ENCODE results near the gene ZNF292.
"Not testable (repeated sequence)": the region's sequence is repeated elsewhere in the genome, so short reads cannot be mapped to it uniquely, and the experiment has no call there.

ZNF292 gene

DNA sequence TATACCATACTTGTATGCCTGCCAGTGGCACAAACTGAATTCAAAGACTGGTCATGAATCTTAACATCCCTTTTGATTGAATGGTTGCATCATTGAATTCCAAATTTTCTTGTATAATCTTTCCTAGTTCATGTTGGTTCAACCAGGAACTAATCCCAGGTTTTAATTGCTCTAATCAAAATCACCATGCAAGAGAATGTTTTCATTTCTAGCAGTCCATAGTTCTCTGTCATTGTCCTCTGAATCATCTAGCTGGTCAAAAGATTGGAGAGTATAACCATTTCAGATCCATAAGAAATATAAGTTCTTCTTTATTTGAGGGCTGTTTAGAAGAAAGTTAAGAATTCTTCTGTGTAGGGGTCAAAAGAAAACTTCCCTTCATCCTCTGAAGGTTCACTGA lies 57.2 kb downstream of the ZNF292 start:
- no peak for DNase-seq (ENCODE audit: low read depth in 2 of 2)

DNA sequence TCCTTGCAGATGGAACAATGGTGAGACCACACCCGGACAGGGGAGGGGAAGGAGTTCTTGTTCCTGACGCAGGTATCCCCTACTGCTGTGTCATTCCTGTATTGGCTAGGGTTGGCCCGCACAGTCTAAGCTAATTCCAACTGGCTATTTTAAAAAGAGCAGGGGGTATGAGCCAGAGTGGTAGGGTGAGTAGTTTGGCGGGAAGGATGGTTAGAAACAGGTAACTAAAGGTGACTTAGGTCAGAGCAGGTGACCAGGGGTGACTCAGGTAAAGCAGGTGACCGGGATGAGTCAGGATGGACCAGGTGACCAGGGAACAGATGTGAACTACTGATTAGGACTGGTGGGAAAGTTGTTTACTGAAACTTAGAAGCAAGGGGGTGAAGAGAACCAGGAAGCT lies 58.0 kb downstream of the ZNF292 start:
- no peak for DNase-seq (ENCODE audit: low read depth in 2 of 2)

DNA sequence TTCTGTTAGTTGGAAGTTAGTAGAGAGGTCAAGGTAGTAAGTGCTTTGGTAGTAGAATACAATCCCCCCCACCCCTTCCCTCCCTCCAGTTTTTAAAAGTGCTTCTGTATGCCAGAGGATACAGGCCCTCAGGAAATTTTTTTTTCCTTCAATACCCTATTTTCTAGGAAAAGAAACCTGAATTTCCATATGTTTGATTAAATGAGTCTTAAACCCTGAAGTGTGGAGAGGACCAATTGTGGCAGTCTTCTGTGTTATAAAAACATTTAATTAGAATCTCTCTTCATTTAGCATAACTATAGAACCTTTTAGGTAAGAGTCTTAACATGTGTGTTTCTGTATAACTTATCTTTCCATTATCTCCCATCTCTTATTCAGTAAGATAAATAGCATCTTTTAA lies 59.5 kb downstream of the ZNF292 start:
- DNase-seq (ENCODE audit: low read depth in 2 of 2): no peak

DNA sequence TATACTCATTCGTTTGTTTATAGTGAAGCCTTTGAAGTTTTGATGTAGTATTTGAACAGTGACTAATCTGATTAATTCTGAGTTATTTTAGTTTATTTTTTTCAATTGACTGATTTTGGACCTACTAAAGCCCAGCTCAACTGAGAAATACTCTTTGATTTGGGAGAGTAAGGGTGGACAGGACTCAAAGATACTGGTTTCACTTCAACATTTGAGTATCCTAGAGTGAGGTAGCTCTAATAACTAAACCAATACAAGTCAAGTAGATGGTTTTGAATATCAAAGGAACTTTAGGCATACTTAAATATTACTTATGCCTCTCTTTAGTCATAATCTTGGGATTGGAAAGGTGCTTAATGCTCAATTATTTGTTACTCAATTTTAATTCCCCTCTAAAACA lies 65.6 kb downstream of the ZNF292 start:
- DNase-seq (ENCODE audit: low read depth in 2 of 2): no peak

DNA sequence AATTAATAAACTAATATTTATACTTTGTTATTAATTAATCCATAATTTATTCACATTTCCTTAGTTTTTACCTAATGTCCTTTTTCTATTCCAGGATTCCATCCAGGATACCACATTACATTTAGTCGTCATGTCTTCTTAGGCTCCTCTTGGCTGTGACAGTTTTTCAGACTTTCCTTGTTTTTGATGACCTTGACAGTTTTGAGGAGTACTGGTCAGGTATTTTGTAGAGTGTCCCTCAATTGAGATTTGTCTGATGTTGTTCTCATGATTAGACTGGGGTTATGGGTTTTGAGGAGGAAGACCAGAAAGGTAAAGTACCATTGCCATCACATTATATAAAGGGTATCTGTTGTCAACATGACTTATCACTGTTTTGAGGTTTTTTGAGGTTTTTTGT lies 67.3 kb downstream of the ZNF292 start:
- DNase-seq (ENCODE audit: low read depth in 2 of 2): no peak

DNA sequence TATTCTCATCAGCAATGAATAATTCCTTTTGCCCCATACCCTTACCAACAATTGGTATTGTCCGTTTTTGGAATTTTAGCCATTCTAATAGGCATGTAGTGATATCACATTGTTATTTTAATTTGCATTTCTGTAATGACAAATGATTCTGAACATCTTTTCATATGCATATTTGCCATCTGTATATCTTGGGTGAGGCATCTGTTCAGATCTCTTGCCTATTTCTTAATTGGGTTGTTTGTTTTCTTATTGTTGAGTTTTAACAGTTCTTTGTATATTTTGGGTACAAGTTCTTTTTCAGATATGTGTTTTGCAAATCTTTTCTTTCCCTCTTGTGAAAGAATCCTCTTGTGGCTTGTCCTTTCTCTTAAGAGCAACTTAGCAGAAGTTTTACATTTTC lies 69.6 kb downstream of the ZNF292 start:
- no peak for DNase-seq (ENCODE audit: low read depth in 2 of 2)

DNA sequence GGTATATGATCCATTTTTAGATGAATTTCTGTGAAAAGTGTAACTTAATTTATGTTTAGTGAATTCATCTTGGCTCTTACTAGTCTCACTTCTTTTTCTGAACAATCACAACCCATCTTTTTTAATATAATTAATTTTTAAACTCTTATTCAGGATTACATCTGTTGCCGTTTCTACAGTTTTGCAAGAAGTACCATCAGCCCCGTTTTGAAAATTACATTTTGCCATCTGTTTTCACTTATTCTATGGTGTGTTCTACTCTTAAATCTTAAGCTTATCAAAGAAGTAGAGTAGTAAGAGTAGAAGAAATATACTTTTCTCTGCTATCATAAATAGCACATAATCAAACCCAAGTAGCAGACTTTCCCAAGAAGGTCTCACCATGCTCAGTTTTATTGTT lies 70.1 kb downstream of the ZNF292 start:
- DNase-seq (ENCODE audit: low read depth in 2 of 2): no peak

DNA sequence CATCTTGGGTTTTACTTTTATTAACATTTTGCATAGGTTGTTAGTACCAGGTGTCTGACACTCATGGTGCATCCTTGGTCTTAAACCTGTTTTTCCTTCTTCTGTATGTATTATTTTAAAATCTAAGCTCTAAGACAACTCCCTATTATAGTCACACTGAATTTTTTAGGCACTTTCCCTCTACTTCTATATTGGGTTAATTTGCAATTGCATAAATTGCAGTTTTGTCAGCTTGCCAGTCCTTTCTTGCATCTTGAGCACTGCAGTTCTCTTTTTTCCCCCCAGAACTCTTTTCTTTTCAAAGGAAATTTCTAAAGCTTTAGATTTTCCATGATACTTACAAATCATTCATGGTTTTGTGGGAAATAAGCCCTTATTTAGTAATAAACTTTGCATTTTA lies 70.6 kb downstream of the ZNF292 start:
- no peak for DNase-seq (ENCODE audit: low read depth in 2 of 2)

DNA sequence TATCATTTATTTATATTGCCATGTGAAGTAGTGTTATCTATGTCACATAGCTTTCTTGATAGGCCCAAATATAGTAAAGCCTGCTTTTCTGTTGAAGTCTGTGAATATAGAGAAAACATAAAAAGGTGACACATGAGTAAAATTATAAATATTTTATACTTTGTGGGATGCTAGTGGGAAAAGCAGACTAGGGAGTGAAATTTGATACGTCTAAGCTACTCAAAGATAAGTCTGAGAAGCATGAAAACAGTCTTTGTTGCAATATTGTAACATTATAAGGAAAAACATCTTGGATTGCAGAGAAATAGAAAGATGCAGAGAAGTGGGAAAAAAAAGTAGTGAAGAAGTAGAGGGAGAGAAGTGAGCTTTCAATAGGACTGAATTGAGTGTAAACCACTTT lies 75.4 kb downstream of the ZNF292 start:
- no peak for DNase-seq (ENCODE audit: low read depth in 2 of 2)

DNA sequence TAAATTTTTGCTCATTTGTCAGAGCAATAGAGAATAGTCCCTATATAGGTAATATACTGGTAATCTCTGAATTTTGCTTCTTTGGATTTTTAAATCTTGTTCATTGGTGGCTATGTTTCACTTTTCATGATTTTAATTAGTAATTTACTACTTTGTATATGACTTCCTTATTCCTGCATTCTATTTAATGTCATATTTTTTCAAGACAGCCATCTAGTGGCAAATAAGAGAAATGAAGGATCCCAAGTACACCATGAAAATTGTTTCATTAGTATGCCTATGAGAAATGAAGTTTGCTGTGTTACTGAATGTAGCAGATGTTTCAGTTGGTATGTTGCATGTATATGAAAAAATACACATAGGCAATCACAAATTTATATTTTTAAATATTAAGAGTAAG lies 82.4 kb downstream of the ZNF292 start:
- no peak for DNase-seq (ENCODE audit: low read depth in 2 of 2)

DNA sequence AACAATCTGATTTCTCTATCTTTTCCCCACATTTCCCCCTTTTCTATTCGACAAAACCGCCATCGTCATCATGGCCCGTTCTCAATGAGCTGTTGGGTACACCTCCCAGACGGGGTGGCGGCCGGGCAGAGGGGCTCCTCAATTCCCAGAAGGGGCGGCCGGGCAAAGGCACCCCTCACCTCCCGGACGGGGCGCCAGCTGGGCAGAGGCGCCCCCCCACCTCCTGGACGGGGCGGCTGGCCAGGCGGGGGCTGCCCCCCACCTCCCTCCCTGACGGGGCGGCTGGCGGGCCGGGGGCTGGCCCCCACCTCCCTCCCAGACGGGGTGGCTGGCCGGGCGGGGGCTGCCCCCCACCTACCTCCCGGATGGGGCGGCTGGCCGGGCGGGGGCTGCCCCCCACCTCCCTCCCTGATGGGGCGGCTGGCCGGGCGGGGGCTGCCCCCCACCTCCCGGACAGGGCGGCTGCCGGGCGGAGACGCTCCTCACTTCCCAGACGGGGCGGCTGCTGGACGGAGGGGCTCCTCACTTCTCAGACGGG lies 83.8 kb downstream of the ZNF292 start:
- not testable (repeated sequence) for DNase-seq (ENCODE audit: low read depth in 2 of 2)

DNA sequence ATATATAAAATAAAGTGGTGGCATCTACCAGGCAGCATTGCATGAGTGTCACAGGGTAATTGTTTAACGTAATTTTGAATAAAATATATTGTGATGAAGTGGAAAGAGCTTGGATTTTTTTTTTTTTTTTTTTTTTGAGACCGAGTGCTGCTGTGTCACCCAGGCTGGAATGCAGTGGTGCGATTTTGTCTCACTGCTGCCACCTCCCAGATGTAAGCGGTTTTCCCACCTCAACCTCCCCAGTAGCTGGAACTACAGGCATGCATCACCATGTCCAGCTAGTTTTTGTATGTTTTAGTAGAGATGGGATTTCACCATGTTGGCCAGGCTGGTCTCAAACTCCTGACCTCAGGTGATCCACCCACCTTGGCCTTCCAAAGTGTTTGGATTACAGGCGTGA lies 85.9 kb downstream of the ZNF292 start:
- no peak for DNase-seq (ENCODE audit: low read depth in 2 of 2)

DNA sequence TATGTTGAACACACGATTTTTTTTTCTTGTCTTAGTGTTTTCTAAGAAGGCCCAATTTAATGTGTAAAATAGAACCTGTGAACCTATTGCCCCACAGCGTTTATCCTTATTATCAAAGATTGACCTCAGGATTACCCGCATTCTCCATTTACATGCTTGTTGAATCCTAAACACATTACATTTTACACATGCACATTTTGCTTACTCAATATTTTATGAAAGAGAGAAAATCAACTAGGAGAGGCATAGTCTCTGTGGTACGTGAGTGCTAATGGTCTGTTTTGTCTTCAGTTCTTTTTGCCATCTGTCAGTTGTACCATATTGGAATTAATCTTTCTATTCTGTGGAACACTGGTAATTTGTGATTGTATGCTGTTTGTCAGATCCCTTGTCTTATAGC lies 86.9 kb downstream of the ZNF292 start:
- DNase-seq (ENCODE audit: low read depth in 2 of 2): no peak

DNA sequence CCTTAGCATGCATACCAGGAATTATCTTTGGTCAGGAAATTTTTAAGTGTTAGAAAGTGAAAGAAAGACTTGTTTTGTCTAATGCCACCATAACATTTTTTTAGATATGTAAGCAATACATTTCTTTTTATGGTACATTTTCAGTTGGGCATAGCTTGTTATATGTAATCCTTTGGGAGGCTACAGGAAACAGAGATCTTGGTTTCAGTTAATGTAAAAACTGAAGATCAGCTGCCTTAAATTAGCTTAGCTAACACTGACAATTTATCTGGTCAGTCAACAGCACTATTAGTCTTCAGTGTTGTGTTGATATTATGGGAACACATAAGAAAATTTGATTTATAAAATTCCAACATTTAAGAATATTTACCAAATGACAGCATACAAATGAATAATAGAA lies 88.4 kb downstream of the ZNF292 start:
- no peak for DNase-seq (ENCODE audit: low read depth in 2 of 2)

DNA sequence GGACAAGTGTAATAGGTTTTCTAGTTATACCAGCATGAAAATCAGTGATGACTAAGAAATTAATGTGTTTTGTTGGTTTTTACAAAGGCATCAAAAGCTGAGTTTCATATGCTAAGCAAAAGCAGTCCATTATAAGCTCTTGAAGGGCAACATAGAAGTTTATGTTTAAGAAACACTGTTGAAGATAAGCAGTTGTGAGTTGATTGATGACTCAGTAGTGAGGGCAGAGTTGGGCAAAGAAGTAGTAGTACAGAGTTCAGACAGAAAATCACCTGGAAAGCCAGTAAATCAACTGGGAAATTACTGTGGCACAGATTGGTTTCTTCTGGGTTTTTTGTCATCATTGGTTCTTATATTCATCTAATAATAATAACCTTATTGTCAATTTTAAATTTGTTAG lies 89.0 kb downstream of the ZNF292 start:
- no peak for DNase-seq (ENCODE audit: low read depth in 2 of 2)

DNA sequence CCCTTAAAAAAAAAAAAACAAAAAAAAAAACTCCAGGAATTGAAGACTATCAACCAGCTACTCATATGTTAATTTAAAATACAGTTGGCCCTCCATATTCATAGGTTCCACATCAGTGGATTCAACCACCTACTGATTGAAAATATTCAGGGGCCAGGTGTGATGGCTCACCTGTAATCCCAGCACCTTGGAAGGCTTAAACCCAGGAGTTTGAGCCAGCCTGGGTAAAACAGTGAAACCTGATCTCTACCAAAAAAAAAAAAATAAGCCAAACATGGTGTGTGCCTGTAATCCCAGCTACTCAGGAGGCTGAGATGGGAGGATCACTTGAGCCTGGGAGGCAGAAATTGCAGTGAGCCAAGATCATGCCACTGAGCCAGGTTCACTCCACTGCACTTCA lies 94.7 kb downstream of the ZNF292 start:
- DNase-seq (ENCODE audit: low read depth in 2 of 2): no peak

DNA sequence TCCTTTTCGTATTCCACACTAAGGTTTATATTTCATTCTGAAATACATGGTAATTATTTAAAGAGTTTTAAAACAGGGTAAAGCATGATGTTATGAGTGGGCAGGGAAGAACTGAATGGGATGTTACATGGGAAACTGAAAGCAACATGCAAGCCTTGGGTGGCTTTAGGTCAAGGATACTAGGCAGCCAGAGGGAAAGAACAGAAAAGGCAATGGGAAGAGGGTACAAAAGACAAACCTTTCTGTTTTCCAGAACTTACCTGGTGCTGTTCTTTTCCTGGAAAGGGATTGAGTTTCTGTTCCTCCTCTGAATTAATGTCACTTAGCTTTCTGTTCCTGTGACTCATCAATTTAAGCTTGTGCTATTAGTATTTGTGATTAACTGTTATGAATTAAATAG lies 95.9 kb downstream of the ZNF292 start:
- DNase-seq (ENCODE audit: low read depth in 2 of 2): no peak

DNA sequence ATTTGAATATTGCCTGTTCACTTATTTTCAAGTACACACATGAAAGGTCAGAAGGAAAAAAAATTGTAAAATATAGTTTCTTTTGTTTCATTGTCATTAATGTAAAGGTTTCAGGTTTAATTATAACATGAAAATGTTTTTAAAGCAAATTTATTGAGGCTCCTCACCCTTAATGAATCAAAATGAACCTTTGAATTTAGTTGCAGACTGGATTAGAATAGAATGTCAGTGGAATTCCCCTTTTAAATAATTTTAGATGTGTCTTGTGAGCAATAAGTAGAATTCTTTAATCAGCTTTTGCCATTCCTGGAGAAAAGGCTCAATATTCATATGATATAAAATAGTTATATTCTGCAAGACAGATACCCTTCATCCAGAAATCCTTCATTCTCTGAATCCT lies 96.4 kb downstream of the ZNF292 start:
- DNase-seq (ENCODE audit: low read depth in 2 of 2): no peak

DNA sequence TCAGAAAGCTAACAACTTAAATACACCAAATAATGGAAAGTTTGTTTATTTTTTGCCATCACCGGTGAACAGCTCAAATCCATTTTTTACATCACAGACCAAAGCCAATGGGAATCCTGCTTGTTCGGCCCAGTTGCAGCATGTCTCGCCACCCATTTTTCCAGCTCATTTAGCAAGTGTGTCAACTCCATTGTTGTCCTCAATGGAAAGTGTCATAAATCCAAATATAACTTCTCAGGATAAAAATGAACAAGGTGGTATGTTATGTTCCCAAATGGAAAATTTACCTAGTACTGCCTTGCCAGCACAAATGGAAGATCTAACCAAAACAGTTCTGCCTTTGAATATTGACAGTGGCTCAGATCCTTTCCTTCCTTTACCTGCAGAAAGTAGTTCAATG lies 101.7 kb downstream of the ZNF292 start:
- DNase-seq (ENCODE audit: low read depth in 2 of 2): no peak

DNA sequence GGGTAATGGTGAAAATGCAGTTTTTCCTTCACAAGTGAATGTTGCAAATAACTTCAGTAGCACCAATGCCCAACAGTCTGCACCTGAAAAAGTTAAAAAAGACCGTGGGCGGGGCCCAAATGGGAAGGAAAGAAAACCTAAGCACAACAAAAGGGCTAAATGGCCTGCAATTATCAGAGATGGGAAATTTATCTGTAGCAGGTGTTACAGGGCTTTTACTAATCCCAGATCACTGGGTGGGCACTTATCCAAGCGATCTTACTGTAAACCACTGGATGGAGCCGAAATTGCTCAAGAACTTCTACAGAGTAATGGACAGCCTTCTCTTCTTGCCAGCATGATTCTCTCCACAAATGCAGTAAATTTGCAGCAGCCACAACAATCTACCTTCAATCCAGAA lies 102.2 kb downstream of the ZNF292 start:
- no peak for DNase-seq (ENCODE audit: low read depth in 2 of 2)

DNA sequence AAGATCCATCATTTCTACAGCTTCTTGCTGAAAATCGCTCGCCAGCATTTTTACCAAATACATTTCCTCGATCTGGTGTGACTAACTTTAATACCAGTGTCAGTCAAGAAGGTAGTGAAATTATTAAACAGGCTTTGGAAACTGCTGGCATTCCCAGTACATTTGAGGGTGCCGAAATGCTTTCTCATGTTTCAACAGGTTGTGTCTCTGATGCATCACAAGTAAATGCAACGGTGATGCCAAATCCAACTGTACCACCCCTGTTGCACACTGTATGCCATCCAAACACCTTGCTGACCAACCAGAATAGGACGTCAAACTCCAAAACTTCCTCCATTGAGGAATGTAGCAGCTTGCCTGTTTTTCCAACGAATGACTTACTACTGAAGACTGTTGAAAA lies 102.6 kb downstream of the ZNF292 start:
- no peak for DNase-seq (ENCODE audit: low read depth in 2 of 2)

DNA sequence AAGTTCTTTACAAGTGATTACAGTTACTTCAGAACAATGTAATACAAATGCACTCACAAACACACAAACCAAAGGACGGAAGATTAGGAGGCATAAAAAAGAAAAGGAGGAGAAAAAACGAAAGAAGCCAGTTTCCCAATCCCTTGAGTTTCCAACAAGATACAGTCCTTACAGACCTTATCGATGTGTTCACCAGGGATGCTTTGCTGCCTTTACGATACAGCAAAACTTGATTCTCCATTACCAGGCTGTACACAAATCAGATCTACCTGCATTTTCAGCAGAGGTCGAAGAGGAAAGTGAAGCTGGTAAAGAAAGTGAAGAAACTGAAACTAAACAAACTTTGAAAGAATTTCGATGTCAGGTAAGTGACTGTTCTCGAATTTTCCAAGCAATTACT lies 104.4 kb downstream of the ZNF292 start:
- DNase-seq (ENCODE audit: low read depth in 2 of 2): no peak

DNA sequence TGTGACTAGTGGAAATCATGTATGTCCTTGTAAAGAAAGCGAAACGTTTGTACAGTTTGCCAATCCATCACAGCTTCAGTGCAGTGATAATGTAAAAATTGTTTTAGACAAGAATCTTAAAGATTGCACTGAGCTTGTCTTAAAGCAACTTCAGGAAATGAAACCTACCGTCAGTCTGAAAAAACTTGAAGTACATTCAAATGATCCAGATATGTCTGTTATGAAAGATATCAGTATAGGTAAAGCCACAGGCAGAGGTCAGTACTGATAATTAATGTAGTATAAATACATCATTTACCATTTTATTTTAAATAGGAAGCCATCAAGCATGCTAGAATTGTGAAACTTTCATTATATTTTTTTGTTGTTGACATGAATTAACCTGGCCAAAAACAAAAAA lies 106.2 kb downstream of the ZNF292 start:
- DNase-seq (ENCODE audit: low read depth in 2 of 2): no peak

DNA sequence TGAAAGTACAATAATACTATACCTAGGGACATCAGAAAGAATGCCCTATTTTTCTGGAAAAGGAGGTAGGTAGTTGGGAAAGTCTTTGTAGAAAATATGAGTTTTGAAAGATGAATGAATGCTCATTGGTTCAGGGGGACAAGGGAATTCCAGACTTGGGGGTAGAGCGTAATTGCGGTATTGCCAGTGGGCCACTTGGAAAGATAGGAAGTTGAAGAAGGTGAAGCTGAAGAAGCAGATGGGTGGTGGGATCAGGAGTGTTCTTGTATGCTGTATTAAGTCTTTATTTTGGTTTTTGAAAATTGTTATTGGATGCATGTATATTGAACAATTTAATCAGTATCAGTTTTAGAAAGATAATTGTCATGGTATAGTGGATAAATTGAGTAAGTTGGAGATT lies 109.1 kb downstream of the ZNF292 start:
- DNase-seq (ENCODE audit: low read depth in 2 of 2): no peak
